ENCODE measurements around the gene FCGBP. TPM values are rescaled to one million over a fixed set of nuclear protein-coding genes. Genes with fewer than 3 reads are reported as not detected.
"Not testable (repeated sequence)": the region's sequence is repeated elsewhere in the genome, so short reads cannot be mapped to it uniquely, and the experiment has no call there.

Gene FCGBP
- total RNA-seq, 2 donors from 2014 or later = 3.4 to 6.6 TPM

DNA sequence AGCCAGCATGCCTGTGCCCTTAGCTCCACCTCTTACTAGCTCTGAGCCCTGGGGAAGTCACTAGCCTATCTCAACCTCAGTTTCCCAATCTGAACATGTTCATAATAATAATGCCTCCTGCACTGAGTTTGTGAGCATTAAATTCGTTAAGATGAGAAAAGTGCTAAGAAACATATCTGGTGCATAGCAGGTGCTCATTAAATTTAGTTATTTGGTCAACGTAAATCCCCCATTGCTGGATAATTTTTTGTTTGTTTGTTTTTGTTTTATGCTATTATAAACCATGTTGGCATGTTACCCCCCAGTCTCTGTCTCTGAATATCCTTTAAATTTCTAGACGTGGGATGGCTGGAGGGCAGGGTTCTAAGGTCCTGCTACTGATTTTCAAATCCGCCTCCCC lies 10.6 kb downstream of the FCGBP start:
- no peak for DNase-seq (ENCODE audit: low spot score)
- Mint-ChIP-seq H3K4me3 (no peak overlapping the region), H3K27ac (no peak overlapping the region), H3K36me3 (no peaks in the 10 kb centered on the region), H3K4me1 (ENCODE audit: low read depth in 2 of 2) (peaks cover 0 to 9% of the 10 kb centered on the region in 2 donors), H3K27me3 (peaks cover 0 to 2% of the 10 kb centered on the region in 2 donors), H3K9me3 (peaks cover 3% of the 10 kb centered on the region)
- ATAC-seq = no peak

DNA sequence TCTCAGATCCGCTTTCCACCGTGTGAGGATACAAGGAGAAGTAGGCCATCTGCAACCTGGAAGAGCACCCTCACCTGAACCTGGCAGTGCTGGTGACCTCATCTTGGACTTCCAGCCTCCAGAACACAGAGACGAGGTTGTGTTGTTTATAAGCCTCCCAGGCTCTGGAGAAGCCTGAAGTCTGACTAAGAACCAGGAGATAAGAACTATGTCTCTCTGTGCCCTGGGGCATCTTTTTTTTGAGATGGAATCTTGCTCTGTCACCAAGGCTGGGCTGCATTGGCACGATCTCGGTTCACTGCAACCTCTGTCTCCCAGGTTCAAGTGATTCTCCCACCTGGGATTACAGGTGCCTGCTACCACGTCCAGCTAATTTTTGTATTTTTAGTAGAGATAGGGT lies 14.5 kb downstream of the FCGBP start:
- Mint-ChIP-seq H3K27me3 (peaks cover 0 to 2% of the 10 kb centered on the region in 2 donors), H3K4me3 (no peak overlapping the region), H3K9me3 (peaks cover 3% of the 10 kb centered on the region), H3K36me3 (no peaks in the 10 kb centered on the region), H3K27ac (no peak overlapping the region), H3K4me1 (ENCODE audit: low read depth in 2 of 2) (peaks cover 5 to 12% of the 10 kb centered on the region in 2 donors)
- no peak for DNase-seq (ENCODE audit: low spot score)
- ATAC-seq = no peak

DNA sequence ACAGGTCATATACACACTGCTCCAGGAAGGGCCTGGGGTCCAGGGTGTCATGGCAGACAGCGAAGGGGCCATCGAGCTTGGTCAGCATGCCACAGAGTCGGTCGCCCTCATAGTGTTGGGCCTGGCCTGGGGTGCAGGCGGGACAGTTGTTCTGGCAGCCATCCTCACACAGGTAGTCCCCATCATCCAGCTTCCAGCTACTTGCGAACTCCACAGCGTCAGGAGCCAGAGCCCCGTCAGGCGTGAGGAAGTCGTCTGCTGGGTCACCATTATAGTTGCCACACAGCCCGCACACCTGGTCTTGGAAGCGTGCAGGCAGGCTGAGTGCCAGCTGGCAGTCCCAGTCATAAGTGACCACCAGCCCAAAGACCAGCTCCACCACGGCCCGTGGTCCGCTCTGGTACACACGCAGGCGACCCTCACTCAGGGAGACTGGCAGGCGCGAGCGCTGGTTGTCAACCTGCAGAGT lies 16.2 kb downstream of the FCGBP start:
- no peak for DNase-seq (ENCODE audit: low spot score)
- Mint-ChIP-seq H3K4me1 (ENCODE audit: low read depth in 2 of 2) (peaks cover 5 to 12% of the 10 kb centered on the region in 2 donors), H3K27ac (peak overlapping the region in 1 of 2 donors; percentile 22), H3K9me3 (peaks cover 3% of the 10 kb centered on the region), H3K36me3 (no peaks in the 10 kb centered on the region), H3K4me3 (no peak overlapping the region), H3K27me3 (no peaks in the 10 kb centered on the region)
- no peak for ATAC-seq

DNA sequence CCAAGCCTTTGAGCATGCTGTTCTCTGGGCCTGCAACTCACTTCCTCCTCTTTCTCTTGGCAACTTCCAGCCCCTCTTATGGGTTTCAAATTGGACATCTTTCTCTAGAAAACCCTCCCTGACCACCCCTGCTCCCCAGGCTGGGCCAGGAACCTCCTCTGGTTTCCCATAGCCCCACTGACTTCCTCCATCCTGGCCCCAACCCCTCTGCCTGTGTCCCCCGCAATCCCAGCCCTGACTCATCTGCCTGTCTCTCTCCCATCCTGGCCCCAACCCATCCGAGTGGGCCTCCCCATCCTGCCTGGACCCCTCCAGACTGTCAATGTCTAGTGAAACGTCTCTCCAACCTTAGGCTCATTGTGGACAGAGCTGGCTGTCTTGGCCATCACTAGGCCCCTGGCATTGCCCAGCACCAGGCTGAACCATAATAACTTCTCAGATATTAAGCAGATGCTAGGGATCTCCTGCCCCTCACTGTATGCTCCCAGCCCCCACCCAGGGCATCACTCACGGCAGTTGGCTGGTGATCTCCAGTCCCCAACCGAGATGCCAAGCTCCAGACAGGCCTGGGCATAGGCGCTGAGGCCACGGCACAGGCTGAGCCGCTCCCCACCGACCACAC lies 16.8 kb downstream of the FCGBP start:
- peaks cover 3% of the 10 kb centered on the region for H3K9me3 Mint-ChIP-seq
- H3K4me1 Mint-ChIP-seq (ENCODE audit: low read depth in 2 of 2) = peaks cover 5 to 12% of the 10 kb centered on the region in 2 donors
- H3K4me3 Mint-ChIP-seq = no peak overlapping the region
- DNase-seq (ENCODE audit: low spot score) (no peak), ATAC-seq (peak in 1 of 2 donors; percentile 56)
- peak overlapping the region in 1 of 2 donors; percentile 22 for H3K27ac Mint-ChIP-seq
- H3K27me3 Mint-ChIP-seq = no peaks in the 10 kb centered on the region
- H3K36me3 Mint-ChIP-seq = no peaks in the 10 kb centered on the region

DNA sequence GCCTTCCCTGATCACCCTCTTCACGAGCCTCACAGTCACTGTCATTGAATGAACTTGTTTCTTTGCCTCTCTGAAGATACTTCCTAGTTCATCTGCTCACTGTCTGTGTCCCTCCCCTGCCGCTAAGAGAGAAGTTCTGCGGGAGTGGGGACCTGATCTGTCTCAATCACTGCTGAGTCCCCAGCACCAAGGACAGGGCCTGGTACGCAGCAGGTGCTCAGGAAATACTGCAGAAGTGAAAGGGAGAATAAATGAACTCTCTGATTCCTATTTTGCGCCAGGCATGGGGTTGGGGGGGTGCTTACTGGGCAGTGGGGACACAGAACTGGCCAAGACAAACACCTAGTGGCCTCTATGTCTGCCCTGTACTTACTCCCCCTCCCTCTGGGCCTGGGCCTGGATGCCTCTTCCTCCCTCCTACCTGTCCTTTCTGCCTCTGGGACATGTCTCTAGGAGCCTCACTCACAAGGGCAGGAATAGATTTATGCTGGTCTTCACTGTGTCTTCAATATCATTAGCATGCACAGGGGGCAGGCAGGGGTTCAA lies 17.5 kb downstream of the FCGBP start:
- peak overlapping the region; percentile 26 to 40 for H3K27ac Mint-ChIP-seq
- H3K27me3 Mint-ChIP-seq = no peaks in the 10 kb centered on the region

DNA sequence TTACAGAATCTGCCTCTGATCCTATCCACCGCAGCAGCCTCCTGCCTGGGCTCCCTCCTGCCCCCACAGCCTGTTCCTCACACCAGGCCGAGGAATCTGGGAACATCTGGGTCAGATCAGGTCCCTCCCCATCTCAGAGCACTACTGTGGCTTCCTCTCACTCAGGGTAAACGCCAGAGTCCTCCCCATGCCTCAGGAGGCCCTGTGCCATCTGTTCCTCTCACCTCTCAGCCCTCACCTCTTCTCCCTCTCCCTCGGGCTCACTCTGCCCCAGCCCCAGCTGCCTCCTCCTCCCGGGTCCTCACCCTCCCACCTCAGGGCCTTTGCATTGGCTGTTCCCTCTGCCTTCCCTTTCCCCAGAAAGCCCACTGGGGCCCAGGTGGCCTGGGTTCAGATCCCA lies 18.2 kb downstream of the FCGBP start:
- H3K27ac Mint-ChIP-seq = peak overlapping the region; percentile 26 to 40
- H3K4me3 Mint-ChIP-seq = no peak overlapping the region

More for the DNA sequence above, 17.5 kb downstream of the FCGBP start:
- Mint-ChIP-seq H3K36me3 (no peaks in the 10 kb centered on the region), H3K4me3 (no peak overlapping the region), H3K4me1 (ENCODE audit: low read depth in 2 of 2) (peaks cover 5 to 12% of the 10 kb centered on the region in 2 donors), H3K9me3 (peaks cover 3% of the 10 kb centered on the region)
- DNase-seq (ENCODE audit: low spot score) = no peak
- ATAC-seq = no peak

DNA sequence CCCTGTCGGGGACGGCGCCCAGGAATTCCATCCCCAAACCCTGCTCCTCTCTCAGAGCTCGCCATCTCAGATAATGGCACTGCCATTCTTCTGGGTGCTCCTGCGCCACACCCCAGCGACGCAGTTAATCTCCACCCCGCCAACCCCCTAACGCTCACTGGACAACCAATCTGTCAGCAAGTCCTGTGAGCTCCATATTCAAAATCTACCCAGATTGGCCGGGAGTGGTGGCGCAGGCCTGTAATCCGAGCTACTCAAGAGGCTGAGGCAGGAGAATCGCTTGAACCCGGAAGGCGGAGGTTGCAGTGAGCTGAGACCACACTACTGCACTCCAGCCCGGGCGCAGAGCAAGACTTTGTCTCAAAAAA lies 18.6 kb downstream of the FCGBP start:
- peaks cover 5 to 12% of the 10 kb centered on the region in 2 donors for H3K4me1 Mint-ChIP-seq (ENCODE audit: low read depth in 2 of 2)
- no peaks in the 10 kb centered on the region for H3K36me3 Mint-ChIP-seq
- DNase-seq (ENCODE audit: low spot score) (no peak), ATAC-seq (no peak)
- H3K4me3 Mint-ChIP-seq = no peak overlapping the region
- no peaks in the 10 kb centered on the region for H3K27me3 Mint-ChIP-seq
- H3K27ac Mint-ChIP-seq = no peak overlapping the region
- H3K9me3 Mint-ChIP-seq = peaks cover 3% of the 10 kb centered on the region

More for the DNA sequence above, 18.2 kb downstream of the FCGBP start:
- DNase-seq (ENCODE audit: low spot score) = no peak
- no peak for ATAC-seq
- peaks cover 5 to 12% of the 10 kb centered on the region in 2 donors for H3K4me1 Mint-ChIP-seq (ENCODE audit: low read depth in 2 of 2)
- no peaks in the 10 kb centered on the region for H3K36me3 Mint-ChIP-seq
- peaks cover 3% of the 10 kb centered on the region for H3K9me3 Mint-ChIP-seq
- H3K27me3 Mint-ChIP-seq = no peaks in the 10 kb centered on the region

DNA sequence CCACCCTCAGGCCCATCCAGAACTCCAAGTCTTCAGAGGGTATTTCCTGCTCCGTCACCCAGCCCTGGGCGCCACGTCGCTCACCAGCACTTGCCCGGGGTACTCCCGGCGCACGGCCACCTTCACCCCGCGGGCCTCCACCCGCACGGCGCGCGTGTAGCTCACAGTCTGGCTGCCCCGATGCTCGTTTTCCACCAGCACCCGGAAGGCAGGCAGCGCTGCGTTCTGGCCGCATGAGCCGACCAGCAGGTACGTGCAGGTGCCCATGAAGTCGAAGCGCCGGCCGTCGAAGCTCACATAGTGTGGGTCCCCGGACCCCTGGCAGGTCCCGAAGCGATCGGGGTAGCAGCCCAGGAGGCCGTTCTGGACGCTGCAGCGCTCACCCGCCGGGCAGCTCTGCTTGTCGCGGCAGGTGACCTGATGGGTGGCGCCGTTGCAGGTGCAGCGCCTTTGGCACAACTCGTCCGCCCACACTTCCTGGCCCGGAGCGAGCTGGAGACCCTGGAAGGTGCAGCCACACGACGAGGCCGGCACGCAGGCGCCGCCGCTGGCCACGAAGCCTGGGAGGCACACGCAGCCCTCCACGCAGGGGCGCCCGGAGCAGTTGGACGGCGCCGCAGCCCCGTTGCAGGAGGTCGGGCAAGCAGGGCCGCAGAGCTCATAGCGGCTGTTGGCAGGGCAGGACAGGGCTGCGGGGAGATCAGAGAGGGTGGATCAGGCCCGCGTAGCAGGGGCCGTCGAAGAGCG lies 19.2 kb downstream of the FCGBP start:
- no peak for ATAC-seq
- H3K27me3 Mint-ChIP-seq = no peaks in the 10 kb centered on the region

DNA sequence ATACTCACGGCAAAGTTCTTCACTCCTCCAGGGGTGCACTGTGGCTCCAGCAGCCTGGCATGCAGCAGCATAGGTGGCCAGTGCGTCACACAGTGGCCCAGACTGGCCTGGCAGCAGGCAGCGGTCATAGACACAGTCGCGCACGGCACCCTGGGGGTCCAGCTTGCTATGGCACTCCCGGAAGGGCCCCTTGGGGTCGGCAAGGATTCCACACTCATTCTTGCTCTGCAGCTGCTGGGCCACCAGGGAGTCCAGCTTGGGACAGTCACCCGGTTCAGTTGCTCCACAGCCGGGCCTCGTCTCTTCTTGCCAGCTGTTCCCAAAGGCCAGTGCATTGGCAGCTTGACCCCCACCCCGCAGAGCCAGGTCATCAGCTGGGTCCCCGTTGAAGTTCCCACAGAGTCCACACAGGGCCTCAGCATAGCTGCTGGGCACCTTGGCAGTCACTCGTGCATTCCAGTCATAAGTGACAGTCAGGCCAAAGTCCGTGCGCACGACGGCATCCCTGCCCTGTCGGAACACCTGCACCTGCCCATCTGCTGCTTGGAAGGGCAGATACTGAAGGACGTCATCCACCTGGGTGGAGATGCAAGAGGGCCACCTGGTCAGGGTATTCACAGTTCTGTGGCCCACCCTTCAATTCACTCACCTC lies 20.6 kb downstream of the FCGBP start:
- Mint-ChIP-seq H3K4me3 (no peak overlapping the region), H3K4me1 (ENCODE audit: low read depth in 2 of 2) (peaks cover 5 to 9% of the 10 kb centered on the region in 2 donors), H3K9me3 (no peaks in the 10 kb centered on the region), H3K27ac (peak overlapping the region in 1 of 2 donors; percentile 5), H3K36me3 (no peaks in the 10 kb centered on the region), H3K27me3 (no peaks in the 10 kb centered on the region)
- ATAC-seq (no peak), DNase-seq (ENCODE audit: low spot score) (no peak)

More for the DNA sequence above, 19.2 kb downstream of the FCGBP start:
- Mint-ChIP-seq H3K36me3 (no peaks in the 10 kb centered on the region), H3K27ac (no peak overlapping the region), H3K4me1 (ENCODE audit: low read depth in 2 of 2) (peaks cover 5 to 14% of the 10 kb centered on the region in 2 donors), H3K9me3 (peaks cover 3% of the 10 kb centered on the region), H3K4me3 (no peak overlapping the region)
- DNase-seq (ENCODE audit: low spot score) = no peak

DNA sequence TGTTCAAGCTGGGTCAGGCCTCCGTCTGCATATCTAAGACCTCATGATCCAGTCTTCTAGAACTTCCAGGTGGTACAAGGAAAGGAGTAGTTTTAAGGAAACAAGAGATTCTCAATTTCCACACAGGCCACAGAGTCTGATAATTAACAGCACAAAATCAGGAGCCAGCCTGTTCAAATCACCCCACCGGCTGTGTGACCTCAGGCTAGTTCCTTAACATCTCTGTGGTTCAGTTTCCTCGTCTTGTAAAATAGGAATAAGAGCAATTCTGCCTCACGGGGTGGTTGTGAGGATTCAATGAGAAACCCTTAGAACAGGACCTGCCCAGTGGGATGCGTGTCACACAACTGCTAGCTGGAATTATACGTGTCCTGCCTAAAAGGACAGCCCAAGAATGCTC lies 25.6 kb downstream of the FCGBP start:
- peak overlapping the region in 1 of 2 donors; percentile 37 for H3K27ac Mint-ChIP-seq
- ATAC-seq = no peak
- no peaks in the 10 kb centered on the region for H3K27me3 Mint-ChIP-seq
- H3K4me3 Mint-ChIP-seq = no peak overlapping the region
- no peak for DNase-seq (ENCODE audit: low spot score)
- H3K9me3 Mint-ChIP-seq = no peaks in the 10 kb centered on the region
- H3K36me3 Mint-ChIP-seq = no peaks in the 10 kb centered on the region
- H3K4me1 Mint-ChIP-seq (ENCODE audit: low read depth in 2 of 2) = peaks cover 2 to 4% of the 10 kb centered on the region in 2 donors

DNA sequence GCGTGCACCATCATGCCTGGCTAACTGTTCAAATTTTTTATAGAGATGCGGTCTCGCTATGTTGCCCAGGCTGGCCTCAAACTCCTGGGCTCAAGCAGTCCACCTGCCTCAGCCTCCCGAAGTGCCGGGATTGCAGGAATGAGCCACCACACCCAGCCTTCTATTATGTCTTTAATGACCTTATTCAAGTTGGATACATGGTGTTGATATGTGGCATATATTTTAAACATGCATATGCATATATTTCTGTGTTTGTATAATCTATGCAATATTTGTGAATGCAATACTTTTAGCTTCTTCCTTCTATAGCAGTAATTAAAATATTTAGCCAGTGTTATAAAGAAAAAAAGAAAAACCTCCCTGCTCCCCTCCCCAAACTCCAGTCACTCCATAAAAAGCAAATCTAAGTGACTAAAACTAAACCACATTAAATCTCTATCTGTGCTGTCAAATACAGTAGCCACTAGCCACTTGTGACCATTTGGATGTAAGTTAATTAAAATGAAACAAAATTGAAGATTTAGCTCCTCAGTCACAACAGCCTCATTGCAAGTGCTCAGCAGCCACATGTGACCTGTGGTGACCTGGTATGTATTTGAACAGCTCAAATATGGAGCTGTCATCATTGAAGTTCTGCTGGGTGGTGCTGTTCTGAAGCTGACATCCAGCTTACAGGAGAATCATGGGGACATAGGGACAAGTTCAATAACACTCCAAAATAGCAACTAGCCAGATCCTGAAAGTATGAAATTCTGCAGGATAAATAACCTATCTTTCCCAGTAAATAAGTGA lies 27.4 kb downstream of the FCGBP start:
- Mint-ChIP-seq H3K27me3 (no peaks in the 10 kb centered on the region), H3K27ac (no peak overlapping the region), H3K4me3 (no peak overlapping the region), H3K4me1 (ENCODE audit: low read depth in 2 of 2) (peaks cover 2 to 4% of the 10 kb centered on the region in 2 donors), H3K9me3 (no peaks in the 10 kb centered on the region), H3K36me3 (no peaks in the 10 kb centered on the region)
- ATAC-seq = no peak
- DNase-seq (ENCODE audit: low spot score) = no peak

DNA sequence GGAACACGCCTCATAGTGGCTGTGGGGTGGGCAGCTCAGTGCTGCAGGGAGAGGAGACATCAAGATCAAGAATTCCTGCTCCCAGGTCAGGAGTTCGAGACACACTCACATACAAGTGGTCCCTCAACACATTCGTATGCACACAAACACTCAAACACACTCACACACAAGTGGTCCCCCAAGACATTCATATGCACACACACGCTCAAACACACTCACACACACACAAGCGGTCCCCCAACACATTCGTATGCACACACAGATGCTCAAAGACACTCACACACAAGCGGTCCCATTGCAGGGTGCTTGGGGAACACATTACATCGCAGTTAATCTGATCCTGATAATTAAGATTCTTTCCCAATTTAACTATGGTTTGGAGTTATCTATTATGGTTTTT lies 28.2 kb downstream of the FCGBP start:
- Mint-ChIP-seq H3K4me1 (ENCODE audit: low read depth in 2 of 2) (peaks cover 2 to 4% of the 10 kb centered on the region in 2 donors), H3K27ac (no peak overlapping the region), H3K9me3 (no peaks in the 10 kb centered on the region), H3K4me3 (no peak overlapping the region), H3K36me3 (no peaks in the 10 kb centered on the region), H3K27me3 (no peaks in the 10 kb centered on the region)
- DNase-seq (ENCODE audit: low spot score) (no peak), ATAC-seq (no peak)

DNA sequence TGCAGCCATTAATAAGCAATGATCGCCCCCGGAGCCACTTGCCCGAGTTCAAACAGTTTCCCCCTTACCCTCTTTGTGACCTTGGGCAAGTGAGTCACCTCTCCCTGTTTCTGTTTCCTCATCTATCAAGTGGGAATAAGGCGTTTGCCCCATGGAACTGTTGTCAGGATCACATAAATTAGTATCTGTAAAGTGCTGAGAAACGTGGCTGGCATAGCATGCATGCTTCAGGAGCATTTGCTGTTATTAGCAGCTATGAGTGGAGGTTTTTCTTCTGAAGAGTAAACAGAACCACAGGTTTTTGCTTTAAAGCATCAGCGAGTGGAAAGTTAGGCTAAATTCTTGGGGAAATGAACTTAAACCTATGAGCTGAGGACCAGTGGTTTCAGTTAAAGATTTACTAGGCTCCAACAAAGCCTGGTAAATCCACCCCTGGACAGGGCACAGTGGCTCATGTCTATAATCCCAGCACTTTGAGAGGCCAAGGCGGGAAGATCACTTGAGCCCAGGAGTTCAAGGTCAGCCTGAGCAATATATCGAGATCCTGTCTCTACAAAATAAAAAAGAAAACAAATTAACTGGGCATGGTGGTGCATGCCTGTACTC lies 30.8 kb downstream of the FCGBP start:
- H3K9me3 Mint-ChIP-seq; H3K4me3 Mint-ChIP-seq; DNase-seq (ENCODE audit: low spot score); H3K36me3 Mint-ChIP-seq; ATAC-seq; H3K27me3 Mint-ChIP-seq; H3K4me1 Mint-ChIP-seq (ENCODE audit: low read depth in 2 of 2); H3K27ac Mint-ChIP-seq: not testable (repeated sequence)
